LNCAP (cell line): Measurements from ENCODE around the gene ZSCAN9.

Experiments used
- CTCF ChIP-seq: fragments of 450-650 bp; IDR thresholded peaks from 2 replicates; pipeline ENCODE4 v1.5.1; 2017; ENCODE audit warnings: mild to moderate bottlenecking

Gene ZSCAN9

DNA sequence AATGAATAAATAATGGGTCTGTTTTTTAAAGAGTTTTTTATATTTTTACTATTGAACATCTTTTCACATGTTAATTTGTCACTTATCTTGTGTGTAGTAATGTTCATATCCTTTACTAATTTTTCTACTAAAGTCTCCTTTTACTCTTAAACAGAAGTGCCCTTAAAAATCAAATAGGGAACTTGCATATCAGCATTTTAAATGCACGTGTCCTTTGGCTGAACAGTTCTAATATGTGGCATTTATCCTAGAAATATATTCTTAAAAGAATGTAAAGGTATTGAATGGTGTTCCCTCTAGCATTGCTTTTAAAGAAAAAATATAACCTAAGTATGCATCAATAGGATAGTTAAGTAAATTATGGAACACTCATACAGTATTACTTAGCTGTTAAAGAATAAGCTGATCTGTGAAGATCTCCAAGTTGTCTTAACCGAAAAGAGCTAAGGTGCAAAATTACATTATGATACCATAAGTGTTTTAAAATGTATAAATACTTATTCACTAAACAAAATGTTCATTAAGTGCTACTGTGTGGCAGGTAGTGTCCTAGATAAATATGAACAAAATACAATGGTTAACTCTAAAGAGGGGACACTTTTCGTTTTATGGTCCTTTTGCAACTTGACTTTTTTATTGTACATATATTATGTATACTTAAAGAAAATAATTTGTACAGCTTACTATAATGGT lies 55.7 kb downstream of the ZSCAN9 start:
- no peak for TF ChIP-seq CTCF

- no peak for TF ChIP-seq CTCF
These were observed 56.4 kb downstream of the ZSCAN9 start, which contains the start of gene PGBD1 for GRCh38 chr6:28281288-28282064. Gene PGBD1 (plus strand): TSS chr6:28281572. CDS start chr6:28283814, 2,242 bp downstream.

DNA sequence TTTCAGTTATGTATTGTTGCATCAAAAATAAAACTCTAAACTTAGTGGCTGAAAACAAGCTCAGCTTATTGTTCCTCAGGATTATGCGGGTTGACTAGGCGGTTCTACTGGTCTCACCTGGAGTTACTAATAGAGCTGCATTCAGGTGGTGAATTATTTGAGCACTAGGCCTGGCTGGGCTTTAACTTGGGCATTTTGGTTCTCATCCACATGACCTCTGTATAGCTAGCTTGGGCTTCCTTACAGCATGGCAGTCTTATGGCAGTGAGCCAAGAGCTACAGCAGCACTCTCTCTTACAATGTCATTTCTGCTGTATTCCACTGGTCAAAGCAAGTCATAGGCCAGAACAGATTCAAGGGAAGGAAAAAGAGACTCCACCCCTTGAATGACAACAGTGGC lies 57.9 kb downstream of the ZSCAN9 start:
- TF ChIP-seq CTCF, result no peak
